ENCODE data around the gene DCST1.

DNA sequence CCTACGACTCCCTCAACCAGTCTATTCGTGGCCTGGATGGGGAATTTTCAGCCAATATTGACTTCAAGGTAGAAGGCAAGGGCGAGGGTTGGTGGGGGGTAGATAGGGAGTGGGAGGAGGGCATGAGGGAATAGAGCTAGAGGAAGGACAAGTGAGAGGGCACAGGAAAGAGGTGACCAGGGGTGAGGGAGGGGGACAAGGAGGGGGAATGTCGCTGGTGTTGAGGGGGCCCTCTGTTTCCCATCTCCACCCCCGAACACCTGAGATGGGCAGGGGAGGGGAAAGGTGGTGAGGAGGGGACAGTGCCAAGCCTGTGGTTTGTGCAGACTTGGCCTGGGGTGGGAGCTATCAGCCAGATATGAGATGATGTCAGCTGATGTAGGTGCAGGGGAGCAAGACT, 9.2 kb downstream of the DCST1 start:
- TF ChIP-seq, protein P1, sequence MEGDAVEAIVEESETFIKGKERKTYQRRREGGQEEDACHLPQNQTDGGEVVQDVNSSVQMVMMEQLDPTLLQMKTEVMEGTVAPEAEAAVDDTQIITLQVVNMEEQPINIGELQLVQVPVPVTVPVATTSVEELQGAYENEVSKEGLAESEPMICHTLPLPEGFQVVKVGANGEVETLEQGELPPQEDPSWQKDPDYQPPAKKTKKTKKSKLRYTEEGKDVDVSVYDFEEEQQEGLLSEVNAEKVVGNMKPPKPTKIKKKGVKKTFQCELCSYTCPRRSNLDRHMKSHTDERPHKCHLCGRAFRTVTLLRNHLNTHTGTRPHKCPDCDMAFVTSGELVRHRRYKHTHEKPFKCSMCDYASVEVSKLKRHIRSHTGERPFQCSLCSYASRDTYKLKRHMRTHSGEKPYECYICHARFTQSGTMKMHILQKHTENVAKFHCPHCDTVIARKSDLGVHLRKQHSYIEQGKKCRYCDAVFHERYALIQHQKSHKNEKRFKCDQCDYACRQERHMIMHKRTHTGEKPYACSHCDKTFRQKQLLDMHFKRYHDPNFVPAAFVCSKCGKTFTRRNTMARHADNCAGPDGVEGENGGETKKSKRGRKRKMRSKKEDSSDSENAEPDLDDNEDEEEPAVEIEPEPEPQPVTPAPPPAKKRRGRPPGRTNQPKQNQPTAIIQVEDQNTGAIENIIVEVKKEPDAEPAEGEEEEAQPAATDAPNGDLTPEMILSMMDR (IDR thresholded peaks at IDR 0.05; ENCODE audit: insufficient read depth, low read length, poor library complexity, severe bottlenecking): no peak
- no peak for TF ChIP-seq EZH2phosphoT487 (conservative IDR thresholded peaks at IDR 0.05; ENCODE audit: low read length)
